MCF 10A (cell line): ENCODE data around the gene SYNE1. TPM values are rescaled to one million over a fixed set of nuclear protein-coding genes. Genes with fewer than 3 reads are reported as not detected.

Experiments used
- BruUV-seq: library from RNA; stranded (reverse); fragments of 400-500 nt; replicated peaks from 2 replicates; lab custom pipeline; 2021; lab: Mats Ljungman, UMichigan
- CTCF ChIA-PET: fragments of 300-600 bp; sonication (Branson Sonifier 250); formaldehyde crosslinking; extraction: SDS; loops from one replicate; lab custom pipeline; 2021; ENCODE audit warnings: antibody characterized with exemption, inconsistent platforms; lab: Yijun Ruan, JAX
- POLR2A ChIA-PET: fragments of 300-600, 350-650 bp; sonication (Branson Sonifier 250); formaldehyde crosslinking; extraction: SDS; loops from one replicate; lab custom pipeline; 2020; ENCODE audit warnings: antibody characterized with exemption, inconsistent platforms; lab: Yijun Ruan, JAX
- DNase-seq: peaks from one replicate; pipeline ENCODE4 v3.0.0-alpha.2; 2018; ENCODE audit not compliant: unreplicated experiment
- H3K27ac Mint-ChIP-seq: one replicate; pipeline ENCODE4 v1.8.0; 2022; ENCODE audit warnings: mild to moderate bottlenecking, low read depth, mixed read lengths; ENCODE audit not compliant: unreplicated experiment
- H3K27me3 Mint-ChIP-seq: one replicate; pipeline ENCODE4 v1.8.0; 2022; ENCODE audit warnings: mixed read lengths; ENCODE audit not compliant: insufficient read depth, unreplicated experiment
- H3K36me3 Mint-ChIP-seq: one replicate; pipeline ENCODE4 v1.8.0; 2022; ENCODE audit warnings: mild to moderate bottlenecking, moderate library complexity, mixed read lengths; ENCODE audit not compliant: insufficient read depth, unreplicated experiment
- H3K4me1 Mint-ChIP-seq: one replicate; pipeline ENCODE4 v1.8.0; 2022; ENCODE audit warnings: mixed read lengths; ENCODE audit not compliant: insufficient read depth, unreplicated experiment
- H3K4me3 Mint-ChIP-seq: one replicate; pipeline ENCODE4 v1.8.0; 2022; ENCODE audit warnings: mild to moderate bottlenecking, moderate library complexity, mixed read lengths; ENCODE audit not compliant: unreplicated experiment
- H3K9me3 Mint-ChIP-seq: one replicate; pipeline ENCODE4 v1.8.0; 2022; ENCODE audit warnings: mixed read lengths; ENCODE audit not compliant: unreplicated experiment
- CTCF ChIP-seq: fragments of 200-600 bp; IDR thresholded peaks from one replicate; pipeline ENCODE4 v1.8.0; 2022; ENCODE audit warnings: antibody characterized with exemption, mild to moderate bottlenecking; ENCODE audit not compliant: unreplicated experiment
- intact Hi-C: fragments of 100-400 bp; cut with micrococcal nuclease; formaldehyde crosslinking; loops from 2 replicates; pipeline ENCODE4 v1.14.1; 2022
- total RNA-seq: library from RNA; stranded (reverse); gene quantifications from 2 replicates; pipeline ENCODE4 v1.2.3, GENCODE V29; 2022

The SYNE1 gene
- total RNA-seq, 1 experiment from 2014 or later = 25.4 TPM

GRCh38 chr6:152270301-152270925 lies 366.7 kb downstream of the SYNE1 start:
- TF ChIP-seq CTCF = no peak
- BruUV-seq = no TSS peak
- no peaks in the 10 kb centered on the region for H3K36me3 Mint-ChIP-seq
- H3K9me3 Mint-ChIP-seq = no peaks in the 10 kb centered on the region
- intact Hi-C loops = no loop called here
- peak; percentile 24 for DNase-seq
- H3K4me1 Mint-ChIP-seq = peaks cover 26% of the 10 kb centered on the region
- ChIA-PET CTCF (interaction anchor here (0.6 to 3.8 kb wide), 9 partner anchors 22 to 1152 kb away, joined by 3 to 23 read pairs (median 3); no protein-coding TSS in a partner anchor), POLR2A (interaction anchor here (1.0 to 4.7 kb wide), 2 partner anchors 31 to 505 kb away, joined by 4 to 40 read pairs; no protein-coding TSS in a partner anchor)
- no peak overlapping the region for H3K4me3 Mint-ChIP-seq
- H3K27me3 Mint-ChIP-seq = no peaks in the 10 kb centered on the region
- no peak overlapping the region for H3K27ac Mint-ChIP-seq

GRCh38 chr6:152268846-152269442 lies 368.2 kb downstream of the SYNE1 start:
- Mint-ChIP-seq H3K4me1 (peaks cover 21% of the 10 kb centered on the region), H3K9me3 (no peaks in the 10 kb centered on the region), H3K4me3 (no peak overlapping the region), H3K27me3 (no peaks in the 10 kb centered on the region), H3K36me3 (no peaks in the 10 kb centered on the region), H3K27ac (no peak overlapping the region)
- CTCF ChIA-PET = interaction anchor here (0.6 to 2.4 kb wide), 12 partner anchors 9 to 934 kb away, joined by 3 to 11 read pairs (median 3); no protein-coding TSS in a partner anchor
- no peak for DNase-seq
- POLR2A ChIA-PET = no interaction called here
- intact Hi-C loops = loop anchor here (1.0 to 10.0 kb wide), 5 partner anchors 87 to 934 kb away; no protein-coding TSS in a partner anchor
- no peak for TF ChIP-seq CTCF
- BruUV-seq = no TSS peak

- Mint-ChIP-seq H3K4me3 (no peak overlapping the region), H3K9me3 (no peaks in the 10 kb centered on the region), H3K4me1 (peaks cover 20% of the 10 kb centered on the region), H3K27ac (no peak overlapping the region), H3K36me3 (no peaks in the 10 kb centered on the region), H3K27me3 (no peaks in the 10 kb centered on the region)
- DNase-seq = peak; percentile 41
- ChIA-PET CTCF (interaction anchor here (0.6 to 2.4 kb wide), 20 partner anchors 8 to 1259 kb away, joined by 3 to 11 read pairs (median 3); no protein-coding TSS in a partner anchor), POLR2A (no interaction called here)
- intact Hi-C loops = loop anchor here (1.0 to 10.0 kb wide), 5 partner anchors 88 to 933 kb away; no protein-coding TSS in a partner anchor
- TF ChIP-seq CTCF = peak; percentile 45
- no TSS peak for BruUV-seq
These were observed 369.0 kb downstream of the SYNE1 start for GRCh38 chr6:152267967-152268845.
